GM12878 (cell line): ENCODE data around the gene OSBPL2.

Experiments
- CBX5 ChIP-seq: sonication (generic); IDR thresholded peaks from 2 replicates; pipeline ENCODE4 v1.6.1; 2016; ENCODE audit warnings: low read depth, moderate library complexity, mild to moderate bottlenecking, inconsistent platforms
- CTCF ChIP-seq, 3 experiments: IDR thresholded peaks in 2 of 3; conservative IDR thresholded peaks in 1 of 3; 2 replicates each; pipeline ENCODE4 v1.5.1; 2011; ENCODE audit warnings: low read depth in 3 of 3, low read length in 3 of 3, mild to moderate bottlenecking in 3 of 3, control low read depth in 2 of 3, moderate library complexity in 2 of 3, inconsistent platforms in 1 of 3, mixed read lengths in 1 of 3; ENCODE audit not compliant: control insufficient read depth in 2 of 3, insufficient read depth in 1 of 3; ENCODE audit errors: extremely low read depth in 1 of 3
- TF ChIP-seq, protein P1 (sequence below): IDR thresholded peaks from 2 replicates; pipeline ENCODE4 v1.6.1; 2011; ENCODE audit warnings: mild to moderate bottlenecking, low read depth, low read length, moderate library complexity; ENCODE audit not compliant: insufficient replicate concordance

DNA sequence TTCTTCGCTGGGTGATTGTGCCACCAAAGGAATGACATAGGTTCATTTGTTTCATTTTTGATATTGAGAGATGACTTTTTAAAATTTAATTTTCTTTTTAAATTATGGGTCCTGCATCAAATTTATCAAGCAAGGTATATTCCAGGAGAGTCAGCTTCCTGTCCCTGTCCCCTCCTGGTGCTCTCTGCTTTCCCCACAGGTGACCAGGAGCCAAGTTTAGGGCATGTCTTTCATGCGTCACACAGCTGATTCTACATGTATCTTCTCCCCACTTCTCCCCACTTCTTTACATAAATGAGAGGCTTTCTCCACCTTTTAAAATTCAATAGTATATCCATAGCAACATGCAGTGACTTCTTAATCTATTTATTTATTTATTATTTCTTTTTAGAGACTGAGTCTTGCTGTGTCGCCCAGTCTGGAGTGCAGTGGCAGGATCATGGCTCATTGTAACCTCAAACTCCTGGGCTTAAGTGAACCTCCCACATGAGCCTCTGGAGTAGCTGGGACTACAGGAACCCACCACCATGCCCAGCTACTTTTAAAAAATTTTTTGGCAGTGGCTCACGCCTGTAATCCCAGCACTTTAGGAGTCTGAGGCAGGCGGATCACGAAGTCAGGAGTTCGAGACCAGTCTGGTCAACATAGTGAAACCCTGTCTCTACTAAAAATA, 30.0 kb downstream of the OSBPL2 start:
- no peak for TF ChIP-seq CTCF (IDR thresholded peaks at IDR 0.05 in 2 of 3, conservative IDR thresholded peaks at IDR 0.05 in 1 of 3; ENCODE audit: control insufficient read depth in 2 of 3, extremely low read depth in 1 of 3, insufficient read depth in 1 of 3, low read depth in 3 of 3, low read length in 3 of 3)
- TF ChIP-seq, protein P1, sequence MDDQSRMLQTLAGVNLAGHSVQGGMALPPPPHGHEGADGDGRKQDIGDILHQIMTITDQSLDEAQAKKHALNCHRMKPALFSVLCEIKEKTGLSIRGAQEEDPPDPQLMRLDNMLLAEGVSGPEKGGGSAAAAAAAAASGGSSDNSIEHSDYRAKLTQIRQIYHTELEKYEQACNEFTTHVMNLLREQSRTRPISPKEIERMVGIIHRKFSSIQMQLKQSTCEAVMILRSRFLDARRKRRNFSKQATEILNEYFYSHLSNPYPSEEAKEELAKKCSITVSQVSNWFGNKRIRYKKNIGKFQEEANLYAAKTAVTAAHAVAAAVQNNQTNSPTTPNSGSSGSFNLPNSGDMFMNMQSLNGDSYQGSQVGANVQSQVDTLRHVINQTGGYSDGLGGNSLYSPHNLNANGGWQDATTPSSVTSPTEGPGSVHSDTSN, result no peak
- TF ChIP-seq CBX5, result no peak
